DND-41 (cell line): ENCODE results near the gene SUDS3.

ENCODE experiments used
- ATAC-seq: fragments of 200-7000 bp; cut with Tn5 transposase; 3 replicates; pipeline ENCODE4 v1.9.1; 2021; ENCODE audit warnings: low read depth; ENCODE audit not compliant: insufficient read depth
- DNase-seq: peaks from one replicate; pipeline ENCODE4 v3.0.0-alpha.2; 2020
- H2AFZ ChIP-seq: 2 replicates; pipeline ENCODE4 v1.6.0; 2012; ENCODE audit warnings: low read depth, low read length
- H3K27ac ChIP-seq: 2 replicates; pipeline ENCODE4 v1.5.1; 2012; ENCODE audit warnings: low read length, inconsistent platforms
- H3K27me3 ChIP-seq: fragments of 200-600 bp; sonication (generic); 2 replicates; pipeline ENCODE4 v1.6.0; 2012; ENCODE audit warnings: low read length, mild to moderate bottlenecking, inconsistent platforms; ENCODE audit not compliant: insufficient read depth, poor library complexity
- H3K36me3 ChIP-seq: 2 replicates; pipeline ENCODE4 v1.5.1; 2012; ENCODE audit warnings: low read length, inconsistent platforms; ENCODE audit not compliant: insufficient read depth
- H3K4me1 ChIP-seq: 2 replicates; pipeline ENCODE4 v1.5.1; 2012; ENCODE audit warnings: mild to moderate bottlenecking, low read length; ENCODE audit not compliant: insufficient read depth
- H3K4me2 ChIP-seq: 2 replicates; pipeline ENCODE4 v1.6.0; 2012; ENCODE audit warnings: mild to moderate bottlenecking, moderate library complexity, low read length, inconsistent platforms; ENCODE audit not compliant: insufficient read depth
- H3K4me3 ChIP-seq, 2 experiments: fragments of 200-600 bp in 1 of 2; shearing (Covaris generic) in 1 of 2; 2 replicates each; pipeline ENCODE4 v1.5.1; 2012 to 2016; ENCODE audit warnings: inconsistent platforms in 2 of 2, low read length in 2 of 2, mild to moderate bottlenecking in 2 of 2, low read depth in 1 of 2, moderate library complexity in 1 of 2
- H3K79me2 ChIP-seq: 2 replicates; pipeline ENCODE4 v1.6.0; 2012; ENCODE audit warnings: low read length, inconsistent platforms; ENCODE audit not compliant: insufficient read depth
- H3K9ac ChIP-seq: 2 replicates; pipeline ENCODE4 v1.6.0; 2012; ENCODE audit warnings: low read depth, mild to moderate bottlenecking, inconsistent platforms, low read length, moderate library complexity
- H3K9me3 ChIP-seq: 2 replicates; pipeline ENCODE4 v1.5.1; 2012; ENCODE audit warnings: low read length, moderate library complexity, mild to moderate bottlenecking, inconsistent platforms; ENCODE audit not compliant: insufficient read depth, severe bottlenecking
- H4K20me1 ChIP-seq: 2 replicates; pipeline ENCODE4 v1.6.0; 2012; ENCODE audit warnings: low read length; ENCODE audit not compliant: insufficient read depth
- CTCF ChIP-seq: IDR thresholded peaks from 2 replicates; pipeline ENCODE4 v1.5.1; 2012; ENCODE audit warnings: borderline replicate concordance, low read length, moderate library complexity, mild to moderate bottlenecking; ENCODE audit not compliant: poor library complexity, severe bottlenecking; ENCODE audit errors: extremely low read depth
- EZH2 ChIP-seq: IDR thresholded peaks from 3 replicates; pipeline ENCODE4 v1.6.1; 2012; ENCODE audit warnings: borderline replicate concordance, low read depth, mild to moderate bottlenecking, moderate library complexity, low read length, inconsistent platforms; ENCODE audit not compliant: severe bottlenecking

Gene SUDS3

DNA sequence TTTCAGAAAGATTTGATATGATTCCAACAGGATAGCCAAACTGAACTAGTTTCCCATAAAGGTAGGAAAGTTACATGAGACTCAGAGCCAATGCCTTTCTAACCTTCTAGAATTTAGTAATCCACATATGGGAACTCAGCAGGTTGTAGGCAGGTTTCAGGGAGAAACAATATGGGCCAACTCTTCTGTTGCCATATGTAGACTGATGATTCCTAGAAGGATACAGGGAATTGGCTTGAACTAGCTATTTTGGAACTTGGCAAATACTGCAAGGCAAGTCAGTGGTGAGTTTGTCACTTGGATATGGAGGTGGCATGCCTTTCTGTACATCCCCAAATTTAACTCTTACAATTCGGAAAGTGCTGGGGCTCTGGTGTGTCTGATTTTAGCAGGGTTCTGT, 15.5 kb downstream of the SUDS3 start:
- Histone ChIP-seq H3K4me1 (no peaks in the 10 kb centered on the region), H3K27me3 (no peaks in the 10 kb centered on the region), H3K9me3 (no peaks in the 10 kb centered on the region), H4K20me1 (peaks cover 4% of the 10 kb centered on the region; the same call in 1 of the 2 replicates), H3K4me3 (no peak overlapping the region), H3K27ac (no peak overlapping the region), H3K9ac (no peak overlapping the region), H3K36me3 (peaks cover 85% of the 10 kb centered on the region), H2AFZ (no peak overlapping the region), H3K4me2 (no peak overlapping the region), H3K79me2 (no peaks in the 10 kb centered on the region)
- ATAC-seq = no peak
- DNase-seq = no peak
- TF ChIP-seq EZH2 (no peak), CTCF (no peak)

DNA sequence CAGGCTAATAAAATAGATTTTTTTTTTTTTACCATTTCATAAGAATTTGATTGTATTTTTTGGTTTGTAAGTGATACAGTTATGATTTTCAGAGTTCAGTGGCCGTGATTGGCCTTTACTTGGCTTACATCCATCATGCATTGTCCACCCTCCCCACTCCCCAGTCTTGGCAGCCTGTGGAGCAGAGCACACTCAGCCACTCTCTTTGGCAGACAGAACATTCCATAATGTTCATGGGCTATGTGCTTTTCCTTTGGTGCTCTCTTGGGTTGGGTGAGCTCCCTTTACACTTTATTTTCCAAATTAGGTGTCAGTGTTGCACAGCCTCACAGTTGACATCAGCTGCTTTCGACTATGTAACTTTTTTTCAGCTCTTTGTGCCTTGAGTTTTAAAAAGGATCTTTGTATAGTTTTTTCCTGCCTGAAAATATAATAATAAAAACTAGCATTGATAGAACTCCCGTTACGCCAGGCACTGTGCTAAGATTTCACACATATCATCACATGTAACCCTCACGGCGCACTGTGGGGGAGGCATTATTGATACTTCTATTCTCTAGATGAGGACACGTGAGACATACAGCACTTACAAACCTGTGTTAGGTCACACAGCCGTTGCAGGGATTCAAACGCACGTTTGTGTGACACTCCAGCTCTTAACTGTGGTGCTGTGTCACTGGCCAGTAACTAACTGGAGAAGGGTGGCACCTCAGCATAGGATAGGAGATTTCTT, 21.5 kb downstream of the SUDS3 start:
- Histone ChIP-seq H3K27ac (no peak overlapping the region), H3K4me3 (no peak overlapping the region), H3K79me2 (no peaks in the 10 kb centered on the region), H3K4me2 (no peak overlapping the region), H3K4me1 (no peaks in the 10 kb centered on the region), H2AFZ (no peak overlapping the region), H4K20me1 (peaks cover 2% of the 10 kb centered on the region; the same call in 1 of the 2 replicates), H3K36me3 (peaks cover 88% of the 10 kb centered on the region), H3K9me3 (no peaks in the 10 kb centered on the region), H3K9ac (no peak overlapping the region), H3K27me3 (no peaks in the 10 kb centered on the region)
- no peak for DNase-seq
- no peak for ATAC-seq
- TF ChIP-seq EZH2 = no peak
- no peak for TF ChIP-seq CTCF

DNA sequence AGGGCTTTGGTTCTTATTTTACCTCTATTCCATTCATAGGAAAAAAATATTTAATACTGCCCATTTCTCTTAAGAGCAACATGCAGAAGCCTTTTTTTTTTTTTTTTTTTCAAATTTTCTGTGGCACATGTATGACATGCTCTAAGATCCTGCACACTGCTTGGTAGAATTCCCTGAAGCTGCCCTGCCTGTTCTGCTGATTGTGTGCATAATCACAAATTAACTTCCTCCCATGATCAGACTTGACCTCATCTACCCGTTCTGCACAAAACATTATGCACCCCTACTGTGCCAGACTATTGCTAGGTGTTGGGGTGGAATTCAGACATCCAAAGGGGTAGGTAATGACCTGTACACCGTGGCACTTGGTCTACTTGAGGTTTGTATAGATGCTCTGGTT, 22.2 kb downstream of the SUDS3 start:
- peaks cover 93% of the 10 kb centered on the region for H3K36me3 ChIP-seq
- TF ChIP-seq CTCF = no peak
- no peak for TF ChIP-seq EZH2
- H3K79me2 ChIP-seq = no peaks in the 10 kb centered on the region
- H3K27ac ChIP-seq = no peak overlapping the region
- no peak for DNase-seq
- no peak for ATAC-seq
- H3K4me3 ChIP-seq = no peak overlapping the region
- no peaks in the 10 kb centered on the region for H3K4me1 ChIP-seq
- H3K4me2 ChIP-seq = no peak overlapping the region
- H3K9me3 ChIP-seq = no peaks in the 10 kb centered on the region
- H4K20me1 ChIP-seq = peaks cover 2% of the 10 kb centered on the region; the same call in 1 of the 2 replicates
- H3K9ac ChIP-seq = no peak overlapping the region
- H2AFZ ChIP-seq = no peak overlapping the region
- no peaks in the 10 kb centered on the region for H3K27me3 ChIP-seq
